Activated CD8-positive, alpha-beta memory T cell treated with anti-CD3 and anti-CD28 coated beads, Interleukin-2, amount 50 U/mL, for 1 hour (primary cell): ENCODE measurements around the gene CHIC2.
"Not testable (repeated sequence)": the region's sequence is repeated elsewhere in the genome, so short reads cannot be mapped to it uniquely, and the experiment has no call there.

Experiments used
- DNase-seq: peaks from one replicate; pipeline ENCODE4 v3.0.0-alpha.2; 2020; ENCODE audit errors: extremely low read depth

The CHIC2 gene

GRCh38 chr4:54064317-54065111 is at the start of gene CHIC2:
TSS of gene CHIC2 (minus strand) at chr4:54064605. CDS start at chr4:54064300, 305 bp downstream.
- peak; percentile 89 for DNase-seq

GRCh38 chr4:54113206-54113605 is 48.8 kb upstream of the CHIC2 start:
- DNase-seq: not testable (repeated sequence)

- no peak for DNase-seq
Observed at GRCh38 chr4:54110019-54110416, 45.6 kb upstream of the CHIC2 start.

- DNase-seq: no peak
Observed at GRCh38 chr4:54109241-54110018, 45.0 kb upstream of the CHIC2 start.

- no peak for DNase-seq
Observed at GRCh38 chr4:54107951-54108748, 43.7 kb upstream of the CHIC2 start.

- DNase-seq: no peak
Observed at GRCh38 chr4:54104907-54105306, 40.5 kb upstream of the CHIC2 start.

GRCh38 chr4:54103190-54103574 is 38.8 kb upstream of the CHIC2 start:
- DNase-seq: no peak

GRCh38 chr4:54102531-54103106 is 38.2 kb upstream of the CHIC2 start:
- no peak for DNase-seq

- no peak for DNase-seq
Observed at GRCh38 chr4:54101190-54102041, 37.0 kb upstream of the CHIC2 start.

- DNase-seq: no peak
Observed at GRCh38 chr4:54100595-54101189, 36.3 kb upstream of the CHIC2 start.

GRCh38 chr4:54099748-54100574 is 35.6 kb upstream of the CHIC2 start, which contains the start of gene GSX2:
TSS of gene GSX2 (plus strand) at chr4:54100163. CDS start at chr4:54100345, 182 bp downstream.
- no peak for DNase-seq

GRCh38 chr4:54099287-54099747 is 34.9 kb upstream of the CHIC2 start:
- DNase-seq: no peak

- no peak for DNase-seq
Observed at GRCh38 chr4:54098375-54098774, 34.0 kb upstream of the CHIC2 start.

GRCh38 chr4:54097152-54097551 is 32.7 kb upstream of the CHIC2 start:
- DNase-seq: no peak

- DNase-seq: no peak
Observed at GRCh38 chr4:54096295-54096962, 32.0 kb upstream of the CHIC2 start.

- DNase-seq: no peak
Observed at GRCh38 chr4:54095110-54095825, 30.9 kb upstream of the CHIC2 start.

GRCh38 chr4:54094451-54094850 is 30.0 kb upstream of the CHIC2 start:
- no peak for DNase-seq
